Adrenal gland (tissue), 5 donors: ENCODE measurements around the gene ZFHX3.

Source experiments
- POLR2A ChIP-seq, 2 donors: fragments of 450-650 bp; IDR thresholded peaks; one replicate each; pipeline ENCODE4 v1.6.1; 2017; ENCODE audit warnings: antibody characterized with exemption in 2 of 2, mild to moderate bottlenecking in 2 of 2, moderate library complexity in 1 of 2
- TF ChIP-seq, protein P1 (sequence below), 6 experiments: fragments of 450-650 bp in 4 of 6; fragments of 200-600 bp in 2 of 6; sonication (generic) in 1 of 6; IDR thresholded peaks; 1 replicate in 5 of 6; 2 replicates in 1 of 6; pipeline versions ENCODE4 v1.5.1 to v1.8.0; 2016 to 2021; ENCODE audit warnings: antibody characterized with exemption in 6 of 6, mild to moderate bottlenecking in 2 of 6, moderate library complexity in 1 of 6
- donor health status: DM: no; HTN: no; CAD: no.

DNA sequence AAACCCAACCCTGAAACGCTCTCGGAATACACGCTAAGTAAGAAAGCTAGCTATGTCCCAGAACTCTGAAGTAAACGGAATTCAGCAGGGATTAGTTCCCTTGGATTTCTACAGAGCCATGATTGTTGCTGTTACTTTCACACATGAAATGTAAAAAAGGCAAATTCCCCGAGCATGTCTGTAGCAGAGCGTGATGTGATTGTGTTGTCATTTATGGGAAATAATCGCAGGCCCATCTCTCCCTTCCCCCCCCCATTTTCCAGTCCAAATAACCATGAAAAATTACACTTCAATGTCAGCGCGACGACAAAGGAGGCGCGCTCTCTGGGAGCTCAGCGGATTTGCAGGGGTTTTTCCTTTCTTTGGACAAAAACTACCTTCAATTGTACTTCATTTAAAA, 209.0 kb downstream of the ZFHX3 start:
- TF ChIP-seq, protein P1, sequence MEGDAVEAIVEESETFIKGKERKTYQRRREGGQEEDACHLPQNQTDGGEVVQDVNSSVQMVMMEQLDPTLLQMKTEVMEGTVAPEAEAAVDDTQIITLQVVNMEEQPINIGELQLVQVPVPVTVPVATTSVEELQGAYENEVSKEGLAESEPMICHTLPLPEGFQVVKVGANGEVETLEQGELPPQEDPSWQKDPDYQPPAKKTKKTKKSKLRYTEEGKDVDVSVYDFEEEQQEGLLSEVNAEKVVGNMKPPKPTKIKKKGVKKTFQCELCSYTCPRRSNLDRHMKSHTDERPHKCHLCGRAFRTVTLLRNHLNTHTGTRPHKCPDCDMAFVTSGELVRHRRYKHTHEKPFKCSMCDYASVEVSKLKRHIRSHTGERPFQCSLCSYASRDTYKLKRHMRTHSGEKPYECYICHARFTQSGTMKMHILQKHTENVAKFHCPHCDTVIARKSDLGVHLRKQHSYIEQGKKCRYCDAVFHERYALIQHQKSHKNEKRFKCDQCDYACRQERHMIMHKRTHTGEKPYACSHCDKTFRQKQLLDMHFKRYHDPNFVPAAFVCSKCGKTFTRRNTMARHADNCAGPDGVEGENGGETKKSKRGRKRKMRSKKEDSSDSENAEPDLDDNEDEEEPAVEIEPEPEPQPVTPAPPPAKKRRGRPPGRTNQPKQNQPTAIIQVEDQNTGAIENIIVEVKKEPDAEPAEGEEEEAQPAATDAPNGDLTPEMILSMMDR (IDR thresholded peaks at IDR 0.05) = no peak
- TF ChIP-seq POLR2A (IDR thresholded peaks at IDR 0.05) = no peak
